ENCODE measurements around the gene FIGN. TPM values are rescaled to one million over a fixed set of nuclear protein-coding genes. Genes with fewer than 3 reads are reported as not detected.

The FIGN gene
- total RNA-seq, 4 donors from 2014 or later = 5.8 to 12.0 (median 11.1) TPM

DNA sequence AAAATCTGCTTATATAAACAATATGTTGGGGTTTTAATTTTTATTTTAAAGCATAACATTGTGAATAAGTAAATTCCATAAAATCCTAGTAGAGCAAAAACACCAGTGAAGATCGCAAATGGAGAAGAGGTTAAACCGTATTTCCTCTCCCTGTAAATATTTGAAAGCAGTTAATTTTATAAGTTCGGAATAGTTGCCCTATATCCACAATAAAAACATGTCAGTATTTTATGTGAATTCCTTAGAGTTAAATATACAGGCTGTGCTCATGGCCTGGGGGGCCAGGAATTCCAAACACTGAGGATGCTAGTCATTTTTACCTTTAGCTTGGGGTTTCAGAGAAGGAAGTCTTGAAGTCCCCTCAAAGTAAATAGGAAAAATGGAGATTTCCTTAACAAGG is 135.0 kb downstream of the FIGN start:
- H3K27me3 ChIP-seq = no peaks in the 10 kb centered on the region
- 86% methylated on average over 3 of the region's 3 CpGs for WGBS
- H3K36me3 ChIP-seq = no peaks in the 10 kb centered on the region
- TF ChIP-seq, protein P1, sequence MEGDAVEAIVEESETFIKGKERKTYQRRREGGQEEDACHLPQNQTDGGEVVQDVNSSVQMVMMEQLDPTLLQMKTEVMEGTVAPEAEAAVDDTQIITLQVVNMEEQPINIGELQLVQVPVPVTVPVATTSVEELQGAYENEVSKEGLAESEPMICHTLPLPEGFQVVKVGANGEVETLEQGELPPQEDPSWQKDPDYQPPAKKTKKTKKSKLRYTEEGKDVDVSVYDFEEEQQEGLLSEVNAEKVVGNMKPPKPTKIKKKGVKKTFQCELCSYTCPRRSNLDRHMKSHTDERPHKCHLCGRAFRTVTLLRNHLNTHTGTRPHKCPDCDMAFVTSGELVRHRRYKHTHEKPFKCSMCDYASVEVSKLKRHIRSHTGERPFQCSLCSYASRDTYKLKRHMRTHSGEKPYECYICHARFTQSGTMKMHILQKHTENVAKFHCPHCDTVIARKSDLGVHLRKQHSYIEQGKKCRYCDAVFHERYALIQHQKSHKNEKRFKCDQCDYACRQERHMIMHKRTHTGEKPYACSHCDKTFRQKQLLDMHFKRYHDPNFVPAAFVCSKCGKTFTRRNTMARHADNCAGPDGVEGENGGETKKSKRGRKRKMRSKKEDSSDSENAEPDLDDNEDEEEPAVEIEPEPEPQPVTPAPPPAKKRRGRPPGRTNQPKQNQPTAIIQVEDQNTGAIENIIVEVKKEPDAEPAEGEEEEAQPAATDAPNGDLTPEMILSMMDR (IDR thresholded peaks at IDR 0.05) = no peak
- TF ChIP-seq POLR2AphosphoS5 (IDR thresholded peaks at IDR 0.05) (no peak), EP300 (IDR thresholded peaks at IDR 0.05) (no peak), POLR2A (IDR thresholded peaks at IDR 0.05; ENCODE audit: low read depth) (no peak)
- H3K4me3 ChIP-seq = no peak overlapping the region
- no peaks in the 10 kb centered on the region for H3K9me3 ChIP-seq
- intact Hi-C loops (cut with DNase I) = no loop called here
- DNase-seq (ENCODE audit: extremely low spot score) = no peak
- peaks cover 0 to 11% (median 3%) of the 10 kb centered on the region in 4 donors for H3K4me1 ChIP-seq
- no peak overlapping the region for H3K27ac ChIP-seq (replicated peaks in 1 of 4)

DNA sequence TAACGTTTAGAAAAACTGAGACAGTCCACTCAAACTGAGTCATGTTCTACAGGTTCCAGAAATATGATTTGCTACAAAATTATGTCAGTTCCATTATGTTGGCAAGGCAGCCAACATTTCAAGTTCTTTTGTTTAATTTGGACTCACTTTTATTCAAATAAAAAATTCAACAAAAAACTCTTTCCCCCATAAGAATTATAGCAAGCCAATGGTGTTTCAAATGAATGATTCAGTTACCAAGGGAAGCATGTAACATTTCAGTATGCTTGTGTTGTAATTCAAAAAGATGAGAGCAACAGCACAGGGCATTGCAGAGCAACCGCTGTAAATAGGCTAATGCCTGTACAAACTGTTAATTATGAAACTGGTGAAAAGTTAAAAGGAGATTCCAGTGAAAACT is 140.8 kb downstream of the FIGN start:
- DNase-seq (ENCODE audit: extremely low spot score) = no peak
- WGBS = 46% methylated on average over 2 of the region's 2 CpGs
- peaks cover 0 to 6% (median 0%) of the 10 kb centered on the region in 4 donors for H3K4me1 ChIP-seq
- intact Hi-C loops (cut with DNase I) = no loop called here
- H3K4me3 ChIP-seq = no peak overlapping the region
- H3K27me3 ChIP-seq = no peaks in the 10 kb centered on the region
- no peak overlapping the region for H3K27ac ChIP-seq (replicated peaks in 1 of 4)
- H3K9me3 ChIP-seq = no peaks in the 10 kb centered on the region
- TF ChIP-seq EP300 (IDR thresholded peaks at IDR 0.05) (no peak), POLR2A (IDR thresholded peaks at IDR 0.05; ENCODE audit: low read depth) (no peak), POLR2AphosphoS5 (IDR thresholded peaks at IDR 0.05) (no peak)
- TF ChIP-seq, protein P1 (IDR thresholded peaks at IDR 0.05) = no peak
- no peaks in the 10 kb centered on the region for H3K36me3 ChIP-seq

DNA sequence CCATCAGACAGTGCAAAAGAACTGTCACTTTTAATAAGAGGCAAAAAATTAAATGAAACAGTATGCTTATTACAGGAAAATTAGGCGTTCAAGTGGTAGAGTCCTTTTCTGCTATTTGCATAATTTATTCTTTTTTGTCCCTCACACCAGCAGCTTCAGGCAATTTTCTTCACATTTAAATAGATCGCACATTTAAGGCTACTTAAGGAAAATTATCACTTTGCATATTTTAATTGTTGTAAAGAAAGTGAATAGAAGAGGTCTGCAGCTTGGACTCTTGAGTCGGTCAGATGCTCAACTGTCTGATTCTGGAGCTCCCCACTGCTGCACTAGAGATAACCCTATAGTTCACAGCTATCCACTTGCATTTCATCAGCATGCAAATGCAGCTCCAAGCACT is 141.3 kb downstream of the FIGN start:
- Histone ChIP-seq H3K27ac (replicated peaks in 1 of 4) (no peak overlapping the region), H3K9me3 (no peaks in the 10 kb centered on the region), H3K4me3 (no peak overlapping the region), H3K36me3 (no peaks in the 10 kb centered on the region), H3K4me1 (peaks cover 0 to 6% (median 0%) of the 10 kb centered on the region in 4 donors), H3K27me3 (no peaks in the 10 kb centered on the region)
- intact Hi-C loops (cut with DNase I) = no loop called here
- DNase-seq (ENCODE audit: extremely low spot score) = no peak
- WGBS = 78% methylated on average over 3 of the region's 3 CpGs
- TF ChIP-seq POLR2A (IDR thresholded peaks at IDR 0.05; ENCODE audit: low read depth) (no peak), EP300 (IDR thresholded peaks at IDR 0.05) (no peak), POLR2AphosphoS5 (IDR thresholded peaks at IDR 0.05) (no peak)
- TF ChIP-seq, protein P1 (IDR thresholded peaks at IDR 0.05) = no peak

GRCh38 chr2:163593982-163594381 is 141.8 kb downstream of the FIGN start:
- no peak overlapping the region for H3K4me3 ChIP-seq
- no peak overlapping the region for H3K27ac ChIP-seq (replicated peaks in 1 of 4)
- no peaks in the 10 kb centered on the region for H3K36me3 ChIP-seq
- DNase-seq (ENCODE audit: extremely low spot score) = no peak
- intact Hi-C loops (cut with DNase I) = no loop called here
- no peaks in the 10 kb centered on the region for H3K27me3 ChIP-seq
- H3K9me3 ChIP-seq = no peaks in the 10 kb centered on the region
- TF ChIP-seq EP300 (IDR thresholded peaks at IDR 0.05) (no peak), POLR2A (IDR thresholded peaks at IDR 0.05; ENCODE audit: low read depth) (no peak), POLR2AphosphoS5 (IDR thresholded peaks at IDR 0.05) (no peak)
- TF ChIP-seq, protein P1 (IDR thresholded peaks at IDR 0.05) = no peak
- peaks cover 0 to 6% (median 0%) of the 10 kb centered on the region in 4 donors for H3K4me1 ChIP-seq
- WGBS = 71% methylated on average over 6 of the region's 6 CpGs

GRCh38 chr2:163592954-163593622 is 142.7 kb downstream of the FIGN start:
- no peak overlapping the region for H3K4me3 ChIP-seq
- DNase-seq (ENCODE audit: extremely low spot score) = no peak
- no peak for TF ChIP-seq POLR2AphosphoS5 (IDR thresholded peaks at IDR 0.05)
- TF ChIP-seq POLR2A (IDR thresholded peaks at IDR 0.05; ENCODE audit: low read depth) = no peak
- TF ChIP-seq EP300 (IDR thresholded peaks at IDR 0.05) = no peak
- TF ChIP-seq, protein P1 (IDR thresholded peaks at IDR 0.05) = no peak
- no peaks in the 10 kb centered on the region for H3K27me3 ChIP-seq
- H3K36me3 ChIP-seq = no peaks in the 10 kb centered on the region
- H3K4me1 ChIP-seq = peaks cover 0 to 6% (median 0%) of the 10 kb centered on the region in 4 donors
- intact Hi-C loops (cut with DNase I) = no loop called here
- no peaks in the 10 kb centered on the region for H3K9me3 ChIP-seq
- H3K27ac ChIP-seq (replicated peaks in 1 of 4) = no peak overlapping the region
- 86% methylated on average over 6 of the region's 6 CpGs for WGBS
